ENCODE data around the gene USP49. TPM values are rescaled to one million over a fixed set of nuclear protein-coding genes. Genes with fewer than 3 reads are reported as not detected.

USP49 gene
- total and polyA plus RNA-seq, 2 of the 13 experiments (the other 11 are each of a cell fraction or from before 2014, with no cell fraction given): 2.9 to 4.3 TPM

- TF ChIP-seq MEIS1 (CRISPR knock-in tag; IDR thresholded peaks at IDR 0.05; ENCODE audit: borderline replicate concordance): peak; percentile 72; the same call in 1 of the 2 replicates
- TF ChIP-seq, protein P1, sequence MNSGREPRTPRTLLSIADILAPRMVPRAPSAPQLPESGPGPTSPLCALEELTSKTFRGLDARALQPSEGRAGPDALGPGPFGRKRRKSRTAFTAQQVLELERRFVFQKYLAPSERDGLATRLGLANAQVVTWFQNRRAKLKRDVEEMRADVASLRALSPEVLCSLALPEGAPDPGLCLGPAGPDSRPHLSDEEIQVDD (CRISPR knock-in tag; IDR thresholded peaks at IDR 0.05; ENCODE audit: borderline replicate concordance): 0 out of 2 replicates have a peak, but pooled peaks have one; percentile 28
- TF ChIP-seq ZNF644 (CRISPR knock-in tag; IDR thresholded peaks at IDR 0.05; ENCODE audit: low read depth): no peak
- TF ChIP-seq ZFP36L1 (CRISPR knock-in tag; IDR thresholded peaks at IDR 0.05): 0 out of 2 replicates have a peak, but pooled peaks have one; percentile 62
- 0 out of 2 replicates have a peak, but pooled peaks have one; percentile 29 for TF ChIP-seq SIX4 (CRISPR knock-in tag; IDR thresholded peaks at IDR 0.05)
- peak; percentile 92 for TF ChIP-seq KDM4B (CRISPR knock-in tag; IDR thresholded peaks at IDR 0.05)
- peak; percentile 83; the same call in 1 of the 2 replicates for TF ChIP-seq ZSCAN25 (CRISPR knock-in tag; IDR thresholded peaks at IDR 0.05)
- TF ChIP-seq ZNF879 (CRISPR knock-in tag; IDR thresholded peaks at IDR 0.05): no peak
- TF ChIP-seq ZNF558 (CRISPR knock-in tag; IDR thresholded peaks at IDR 0.05; ENCODE audit: borderline replicate concordance): no peak
- TF ChIP-seq MAF1 (CRISPR knock-in tag; IDR thresholded peaks at IDR 0.05; ENCODE audit: borderline replicate concordance): no peak; the same call in 1 of the 2 replicates
- TF ChIP-seq ZNF83 (CRISPR knock-in tag; IDR thresholded peaks at IDR 0.05; ENCODE audit: borderline replicate concordance): no peak
- TF ChIP-seq IKZF1 (IDR thresholded peaks at IDR 0.05): no peak
- TF ChIP-seq RARA (CRISPR knock-in tag; IDR thresholded peaks at IDR 0.05): peak; percentile 45; the same call in 1 of the 2 replicates
- TF ChIP-seq CENPT (CRISPR knock-in tag; IDR thresholded peaks at IDR 0.05; ENCODE audit: low read depth): no peak
- TF ChIP-seq ZEB1 (IDR thresholded peaks at IDR 0.05; ENCODE audit: insufficient replicate concordance, low read depth): no peak
- TF ChIP-seq, protein P2, sequence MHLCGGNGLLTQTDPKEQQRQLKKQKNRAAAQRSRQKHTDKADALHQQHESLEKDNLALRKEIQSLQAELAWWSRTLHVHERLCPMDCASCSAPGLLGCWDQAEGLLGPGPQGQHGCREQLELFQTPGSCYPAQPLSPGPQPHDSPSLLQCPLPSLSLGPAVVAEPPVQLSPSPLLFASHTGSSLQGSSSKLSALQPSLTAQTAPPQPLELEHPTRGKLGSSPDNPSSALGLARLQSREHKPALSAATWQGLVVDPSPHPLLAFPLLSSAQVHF (CRISPR knock-in tag; IDR thresholded peaks at IDR 0.05): no peak; the same call in 1 of the 2 replicates
- no peak for TF ChIP-seq BRD4 (CRISPR knock-in tag; IDR thresholded peaks at IDR 0.05)
- no peak for TF ChIP-seq ZNF550 (CRISPR knock-in tag; IDR thresholded peaks at IDR 0.05; ENCODE audit: borderline replicate concordance)
- TF ChIP-seq SP2 (CRISPR knock-in tag; IDR thresholded peaks at IDR 0.05): peak; percentile 58; the same call in 1 of the 2 replicates
- no peak; the same call in 1 of the 2 replicates for TF ChIP-seq KLF9 (CRISPR knock-in tag; IDR thresholded peaks at IDR 0.05; ENCODE audit: low read depth)
- TF ChIP-seq PTBP1 (IDR thresholded peaks at IDR 0.05; ENCODE audit: low read depth, low read length, poor library complexity, severe bottlenecking): peak; percentile 3
- TF ChIP-seq ZNF264 (CRISPR knock-in tag; IDR thresholded peaks at IDR 0.05): 0 out of 2 replicates have a peak, but pooled peaks have one; percentile 38
- TF ChIP-seq ZNF782 (CRISPR knock-in tag; IDR thresholded peaks at IDR 0.05; ENCODE audit: borderline replicate concordance): 0 out of 2 replicates have a peak, but pooled peaks have one; percentile 36
- TF ChIP-seq ZKSCAN1 (IDR thresholded peaks at IDR 0.05; ENCODE audit: low read length): no peak
- no peak for TF ChIP-seq ZC3H4 (CRISPR knock-in tag; IDR thresholded peaks at IDR 0.05; ENCODE audit: borderline replicate concordance)
- TF ChIP-seq, protein P3, sequence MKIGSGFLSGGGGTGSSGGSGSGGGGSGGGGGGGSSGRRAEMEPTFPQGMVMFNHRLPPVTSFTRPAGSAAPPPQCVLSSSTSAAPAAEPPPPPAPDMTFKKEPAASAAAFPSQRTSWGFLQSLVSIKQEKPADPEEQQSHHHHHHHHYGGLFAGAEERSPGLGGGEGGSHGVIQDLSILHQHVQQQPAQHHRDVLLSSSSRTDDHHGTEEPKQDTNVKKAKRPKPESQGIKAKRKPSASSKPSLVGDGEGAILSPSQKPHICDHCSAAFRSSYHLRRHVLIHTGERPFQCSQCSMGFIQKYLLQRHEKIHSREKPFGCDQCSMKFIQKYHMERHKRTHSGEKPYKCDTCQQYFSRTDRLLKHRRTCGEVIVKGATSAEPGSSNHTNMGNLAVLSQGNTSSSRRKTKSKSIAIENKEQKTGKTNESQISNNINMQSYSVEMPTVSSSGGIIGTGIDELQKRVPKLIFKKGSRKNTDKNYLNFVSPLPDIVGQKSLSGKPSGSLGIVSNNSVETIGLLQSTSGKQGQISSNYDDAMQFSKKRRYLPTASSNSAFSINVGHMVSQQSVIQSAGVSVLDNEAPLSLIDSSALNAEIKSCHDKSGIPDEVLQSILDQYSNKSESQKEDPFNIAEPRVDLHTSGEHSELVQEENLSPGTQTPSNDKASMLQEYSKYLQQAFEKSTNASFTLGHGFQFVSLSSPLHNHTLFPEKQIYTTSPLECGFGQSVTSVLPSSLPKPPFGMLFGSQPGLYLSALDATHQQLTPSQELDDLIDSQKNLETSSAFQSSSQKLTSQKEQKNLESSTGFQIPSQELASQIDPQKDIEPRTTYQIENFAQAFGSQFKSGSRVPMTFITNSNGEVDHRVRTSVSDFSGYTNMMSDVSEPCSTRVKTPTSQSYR (CRISPR knock-in tag; IDR thresholded peaks at IDR 0.05; ENCODE audit: borderline replicate concordance): 0 out of 2 replicates have a peak, but pooled peaks have one; percentile 60
These were observed 115.2 kb downstream of the USP49 start, which contains the start of gene FRS3 (continued) for GRCh38 chr6:41779788-41780550.
